IMR-90 (cell line): ENCODE results near the gene ABCC3.

ENCODE experiments used
- CTCF ChIP-seq: conservative IDR thresholded peaks from 2 replicates; pipeline ENCODE4 v1.5.1; 2012; ENCODE audit warnings: mild to moderate bottlenecking, low read depth, low read length, improper control_type of control experiment
- FOS ChIP-seq: fragments of 150-350 bp; IDR thresholded peaks from 2 replicates; pipeline ENCODE4 v1.6.1; 2016; ENCODE audit warnings: low read depth, low read length
- MAFK ChIP-seq: IDR thresholded peaks from 2 replicates; pipeline ENCODE4 v1.6.1; 2012; ENCODE audit warnings: low read depth, low read length, improper control_type of control experiment
- MAZ ChIP-seq: IDR thresholded peaks from 2 replicates; pipeline ENCODE4 v1.6.1; 2012; ENCODE audit warnings: low read depth, mild to moderate bottlenecking, low read length, improper control_type of control experiment, moderate library complexity, borderline replicate concordance
- POLR2A ChIP-seq: IDR thresholded peaks from 2 replicates; pipeline ENCODE4 v1.6.1; 2012; ENCODE audit warnings: mild to moderate bottlenecking, low read depth, low read length
- RAD21 ChIP-seq: IDR thresholded peaks from 2 replicates; pipeline ENCODE4 v1.6.1; 2012; ENCODE audit warnings: low read length, improper control_type of control experiment
- RFX5 ChIP-seq: IDR thresholded peaks from 2 replicates; pipeline ENCODE4 v1.8.0; 2012; ENCODE audit warnings: low read depth, mild to moderate bottlenecking, low read length, moderate library complexity
- SMC3 ChIP-seq: fragments of 150-350 bp; IDR thresholded peaks from 2 replicates; pipeline ENCODE4 v1.6.1; 2016; ENCODE audit warnings: low read depth, mild to moderate bottlenecking, antibody characterized with exemption, low read length, moderate library complexity
- USF2 ChIP-seq: fragments of 150-350 bp; IDR thresholded peaks from 2 replicates; pipeline ENCODE4 v1.6.1; 2017; ENCODE audit warnings: mild to moderate bottlenecking, antibody characterized with exemption, low read length, low read depth
- TF ChIP-seq, protein P1 (sequence below): fragments of 150-350 bp; IDR thresholded peaks from 2 replicates; pipeline ENCODE4 v1.6.1; 2016; ENCODE audit warnings: low read depth, mild to moderate bottlenecking, low read length, moderate library complexity, borderline replicate concordance

DNA sequence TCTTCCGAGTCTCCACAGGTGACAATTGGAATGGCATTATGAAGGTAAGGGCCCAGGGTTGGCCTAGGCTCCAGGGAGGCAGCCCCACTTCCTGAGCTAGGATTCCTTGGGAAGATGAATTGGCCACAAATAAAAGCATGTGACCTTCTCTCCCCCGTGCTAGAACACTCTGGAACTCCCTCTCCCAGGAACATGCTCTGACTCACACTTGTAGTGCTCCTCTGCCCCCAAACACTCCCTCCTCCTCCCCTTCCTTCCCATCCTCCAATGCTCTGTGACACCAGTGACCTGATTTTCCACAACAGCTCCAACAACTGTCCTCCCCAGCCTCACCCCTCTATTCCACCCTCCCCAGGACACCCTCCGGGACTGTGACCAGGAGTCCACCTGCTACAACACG is 16.4 kb upstream of the ABCC3 start:
- TF ChIP-seq CTCF (no peak), MAFK (no peak), MAZ (no peak), POLR2A (no peak), RFX5 (no peak), FOS (no peak), RAD21 (no peak), SMC3 (no peak), USF2 (peak; percentile 25; the same call in 1 of the 2 replicates)
- TF ChIP-seq, protein P1, sequence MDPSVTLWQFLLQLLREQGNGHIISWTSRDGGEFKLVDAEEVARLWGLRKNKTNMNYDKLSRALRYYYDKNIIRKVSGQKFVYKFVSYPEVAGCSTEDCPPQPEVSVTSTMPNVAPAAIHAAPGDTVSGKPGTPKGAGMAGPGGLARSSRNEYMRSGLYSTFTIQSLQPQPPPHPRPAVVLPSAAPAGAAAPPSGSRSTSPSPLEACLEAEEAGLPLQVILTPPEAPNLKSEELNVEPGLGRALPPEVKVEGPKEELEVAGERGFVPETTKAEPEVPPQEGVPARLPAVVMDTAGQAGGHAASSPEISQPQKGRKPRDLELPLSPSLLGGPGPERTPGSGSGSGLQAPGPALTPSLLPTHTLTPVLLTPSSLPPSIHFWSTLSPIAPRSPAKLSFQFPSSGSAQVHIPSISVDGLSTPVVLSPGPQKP = no peak
